SK-N-SH (cell line): ENCODE results near the gene ADGRF4. TPM values are rescaled to one million over a fixed set of nuclear protein-coding genes. Genes with fewer than 3 reads are reported as not detected.

ENCODE experiments used
- CTCF ChIA-PET: fragments of 300-600, 350-600 bp; formaldehyde crosslinking; extraction: SDS; loops from one replicate; lab custom pipeline; 2021; lab: Yijun Ruan, JAX
- POLR2A ChIA-PET: fragments of 350-600 bp; sonication (Branson Sonifier 250); formaldehyde crosslinking; extraction: SDS; loops from one replicate; lab custom pipeline; 2020; ENCODE audit warnings: antibody characterized with exemption, inconsistent platforms; lab: Yijun Ruan, JAX
- DNase-seq: peaks from one replicate; pipeline ENCODE4 v3.0.0; 2012
- H2AFZ ChIP-seq: fragments of 200-600 bp; sonication (generic); 2 replicates; pipeline ENCODE4 v1.8.1; 2016; ENCODE audit warnings: antibody characterized with exemption, mild to moderate bottlenecking, low read depth
- H3F3A ChIP-seq: fragments of 200-600 bp; sonication (generic); replicated peaks from 2 replicates; pipeline ENCODE3; 2016; ENCODE audit warnings: antibody characterized with exemption, mild to moderate bottlenecking; ENCODE audit not compliant: insufficient read depth
- H3K27ac ChIP-seq, 2 experiments: fragments of 200-500 bp in 1 of 2; fragments of 200-600 bp in 1 of 2; sonication (Bioruptor generic) in 1 of 2; sonication (generic), shearing (Covaris generic) in 1 of 2; 2 replicates each; pipeline versions ENCODE4 v1.5.1 to v1.6.1; 2014 to 2016; ENCODE audit warnings: low read depth in 2 of 2, inconsistent platforms in 1 of 2, low read length in 1 of 2, mild to moderate bottlenecking in 1 of 2, mixed read lengths in 1 of 2
- H3K27me3 ChIP-seq: fragments of 200-600 bp; sonication (generic), shearing (Covaris generic); 2 replicates; pipeline ENCODE4 v1.6.1; 2016; ENCODE audit warnings: mixed run types; ENCODE audit not compliant: insufficient read depth
- H3K36me3 ChIP-seq, 2 experiments: fragments of 200-500 bp in 1 of 2; fragments of 200-600 bp in 1 of 2; sonication (Bioruptor generic) in 1 of 2; sonication (generic) in 1 of 2; replicated peaks in 1 of 2; 2 replicates each; pipeline versions ENCODE3 to v1.5.1; 2014 to 2016; ENCODE audit warnings: low read length in 1 of 2, mild to moderate bottlenecking in 1 of 2; ENCODE audit not compliant: insufficient read depth in 2 of 2, control insufficient read depth in 1 of 2
- H3K4me1 ChIP-seq, 2 experiments: fragments of 200-500 bp in 1 of 2; fragments of 200-600 bp in 1 of 2; sonication (Bioruptor generic) in 1 of 2; sonication (generic), shearing (Covaris generic) in 1 of 2; 2 replicates each; pipeline versions ENCODE4 v1.5.1 to v1.6.1; 2014 to 2016; ENCODE audit warnings: low read depth in 1 of 2, low read length in 1 of 2, mixed run types in 1 of 2; ENCODE audit not compliant: insufficient read depth in 2 of 2, control insufficient read depth in 1 of 2
- H3K4me2 ChIP-seq: fragments of 200-600 bp; sonication (generic), shearing (Covaris generic); 2 replicates; pipeline ENCODE4 v1.6.1; 2017; ENCODE audit warnings: mixed run types
- H3K4me3 ChIP-seq, 2 experiments: fragments of 200-500 bp in 1 of 2; fragments of 200-600 bp in 1 of 2; sonication (Bioruptor generic) in 1 of 2; sonication (generic), shearing (Covaris generic) in 1 of 2; 2 replicates each; pipeline versions ENCODE4 v1.5.1 to v1.8.1; 2014 to 2016; ENCODE audit warnings: low read depth in 2 of 2, inconsistent platforms in 1 of 2, low read length in 1 of 2, mild to moderate bottlenecking in 1 of 2, mixed read lengths in 1 of 2, moderate library complexity in 1 of 2
- H3K79me2 ChIP-seq: fragments of 200-600 bp; sonication (generic); 2 replicates; pipeline ENCODE4 v1.8.1; 2017; ENCODE audit warnings: mild to moderate bottlenecking; ENCODE audit not compliant: insufficient read depth
- H3K9ac ChIP-seq: fragments of 200-600 bp; sonication (generic); 2 replicates; pipeline ENCODE4 v1.6.1; 2017; ENCODE audit warnings: mixed run types
- H3K9me2 ChIP-seq: fragments of 200-600 bp; sonication (generic); 2 replicates; pipeline ENCODE4 v1.6.1; 2017; ENCODE audit warnings: mixed run types
- H3K9me3 ChIP-seq: fragments of 200-600 bp; sonication (generic); 2 replicates; pipeline ENCODE4 v1.6.1; 2017; ENCODE audit warnings: mixed run types, mild to moderate bottlenecking, moderate library complexity
- H4K20me1 ChIP-seq: fragments of 200-600 bp; sonication (generic); 2 replicates; pipeline ENCODE4 v1.6.1; 2017; ENCODE audit warnings: mild to moderate bottlenecking, mixed run types; ENCODE audit not compliant: insufficient read depth
- CHD2 ChIP-seq: fragments of 150-350 bp; IDR thresholded peaks from 2 replicates; pipeline ENCODE4 v1.6.1; 2018; ENCODE audit warnings: low read length; ENCODE audit not compliant: partially characterized antibody
- CTCF ChIP-seq: fragments of 200-600 bp; sonication (generic); IDR thresholded peaks from 2 replicates; pipeline ENCODE4 v1.6.1; 2017; ENCODE audit warnings: antibody characterized with exemption, mild to moderate bottlenecking, moderate library complexity
- MAX ChIP-seq: IDR thresholded peaks from 2 replicates; pipeline ENCODE4 v1.4.0; 2012; ENCODE audit warnings: low read depth
- MXI1 ChIP-seq: IDR thresholded peaks from 2 replicates; pipeline ENCODE4 v1.6.1; 2012; ENCODE audit warnings: mild to moderate bottlenecking, low read depth, low read length, improper control_type of control experiment
- NRF1 ChIP-seq: IDR thresholded peaks from 2 replicates; pipeline ENCODE4 v1.6.1; 2012; ENCODE audit warnings: low read depth, mild to moderate bottlenecking, low read length
- PBX3 ChIP-seq: IDR thresholded peaks from 2 replicates; pipeline ENCODE4; 2012
- POLR2AphosphoS5 ChIP-seq: IDR thresholded peaks from 2 replicates; pipeline ENCODE4 v1.6.1; 2012; ENCODE audit warnings: low read depth, low read length
- RAD21 ChIP-seq: IDR thresholded peaks from 2 replicates; pipeline ENCODE4 v1.6.1; 2012; ENCODE audit warnings: mild to moderate bottlenecking, low read length
- REST ChIP-seq: IDR thresholded peaks from 2 replicates; pipeline ENCODE4 v1.6.1; 2012; ENCODE audit warnings: mild to moderate bottlenecking, low read depth, low read length, moderate library complexity
- RFX5 ChIP-seq: IDR thresholded peaks from 2 replicates; pipeline ENCODE4 v1.6.1; 2012; ENCODE audit warnings: mild to moderate bottlenecking, improper control_type of control experiment, low read length
- SIN3A ChIP-seq: IDR thresholded peaks from 2 replicates; pipeline ENCODE4 v1.6.1; 2012; ENCODE audit warnings: low read depth, mild to moderate bottlenecking, low read length, moderate library complexity, borderline replicate concordance
- TAF1 ChIP-seq: IDR thresholded peaks from 2 replicates; pipeline ENCODE4 v1.6.1; 2012; ENCODE audit warnings: low read depth, mild to moderate bottlenecking, low read length, moderate library complexity, borderline replicate concordance
- TCF12 ChIP-seq: IDR thresholded peaks from 2 replicates; pipeline ENCODE4 v1.4.0; 2012
- YY1 ChIP-seq: IDR thresholded peaks from 2 replicates; pipeline ENCODE4 v1.4.0; 2012; ENCODE audit warnings: low read depth, mild to moderate bottlenecking
- whole genome bisulfite sequencing: methylation state at CpG from one replicate; pipeline ENCODE4 v1.1.6; 2017; ENCODE audit warnings: low lambda C conversion rate; 5-methylcytosine and 5-hydroxymethylcytosine counted together
- polyA plus RNA-seq, 3 experiments: library from polyadenylated mRNA; depleted of rRNA; stranded (reverse); fragments of >200 nt; gene quantifications; 2 replicates each; pipeline ENCODE4 v1.2.3, GENCODE V29; 2012

ADGRF4 gene
- polyA plus RNA-seq, 1 of the 3 experiments (the other 2 are of a cell fraction), result not detected

- H3K4me3 ChIP-seq, result no peak overlapping the region
- H3K4me1 ChIP-seq, result no peaks in the 10 kb centered on the region
- no peaks in the 10 kb centered on the region for H3K9me2 ChIP-seq
- H3K9ac ChIP-seq, result no peak overlapping the region
- ChIA-PET POLR2A (no interaction called here), CTCF (interaction anchor here (0.6 to 2.3 kb wide), 13 partner anchors 9 to 886 kb away, joined by 3 to 25 read pairs (median 4); no protein-coding TSS in a partner anchor)
- no peak overlapping the region for H3K4me2 ChIP-seq
- DNase-seq, result peak; percentile 1
- H3F3A ChIP-seq, result peaks cover 3% of the 10 kb centered on the region
- H3K27ac ChIP-seq, result no peak overlapping the region
- WGBS, result 2% methylated on average over 2 of the region's 2 CpGs
- no peaks in the 10 kb centered on the region for H3K79me2 ChIP-seq
- H3K27me3 ChIP-seq, result no peaks in the 10 kb centered on the region; the same call in 1 of the 2 replicates
- H4K20me1 ChIP-seq, result no peaks in the 10 kb centered on the region
- H3K9me3 ChIP-seq, result no peaks in the 10 kb centered on the region
- no peaks in the 10 kb centered on the region for H3K36me3 ChIP-seq
- TF ChIP-seq RAD21 (peak; percentile 34; the same call in 1 of the 2 replicates), TCF12 (no peak), CTCF (peak; percentile 37)
- no peak overlapping the region for H2AFZ ChIP-seq
These were observed 35.6 kb downstream of the ADGRF4 start for GRCh38 chr6:47733879-47734558.

GRCh38 chr6:47734831-47735481, 36.6 kb downstream of the ADGRF4 start:
- no peaks in the 10 kb centered on the region for H3K4me1 ChIP-seq
- H2AFZ ChIP-seq, result no peak overlapping the region
- H3K79me2 ChIP-seq, result no peaks in the 10 kb centered on the region
- CTCF ChIA-PET, result interaction anchor here (0.9 to 2.3 kb wide), 12 partner anchors 10 to 887 kb away, joined by 3 to 25 read pairs (median 4); no protein-coding TSS in a partner anchor
- H3K4me3 ChIP-seq, result no peak overlapping the region
- H3K9ac ChIP-seq, result no peak overlapping the region
- H4K20me1 ChIP-seq, result no peaks in the 10 kb centered on the region
- no peaks in the 10 kb centered on the region for H3K9me2 ChIP-seq
- peaks cover 3% of the 10 kb centered on the region for H3F3A ChIP-seq
- H3K27ac ChIP-seq, result no peak overlapping the region
- POLR2A ChIA-PET, result no interaction called here
- TF ChIP-seq MXI1 (no peak), MAX (no peak), NRF1 (no peak), CHD2 (no peak), TCF12 (no peak), RFX5 (no peak), POLR2AphosphoS5 (no peak), RAD21 (no peak), SIN3A (no peak), PBX3 (no peak), YY1 (no peak), REST (no peak), TAF1 (no peak)
- 6% methylated on average over 4 of the region's 4 CpGs for WGBS
- no peak for DNase-seq
- no peaks in the 10 kb centered on the region for H3K9me3 ChIP-seq
- H3K4me2 ChIP-seq, result no peak overlapping the region
- no peaks in the 10 kb centered on the region; the same call in 1 of the 2 replicates for H3K27me3 ChIP-seq
- H3K36me3 ChIP-seq, result no peaks in the 10 kb centered on the region
